A673 (cell line): ENCODE measurements around the gene GLDN. TPM values are rescaled to one million over a fixed set of nuclear protein-coding genes. Genes with fewer than 3 reads are reported as not detected.

Experiments
- BruUV-seq: library from RNA; stranded (reverse); fragments of 400-500 nt; replicated peaks from 2 replicates; lab custom pipeline; 2021; lab: Mats Ljungman, UMichigan
- CTCF ChIA-PET: fragments of 300-600 bp; sonication (Branson Sonifier 250); formaldehyde crosslinking; loops from one replicate; lab custom pipeline; 2022; ENCODE audit warnings: antibody characterized with exemption; lab: Charles Lee
- POLR2A ChIA-PET: fragments of 300-600 bp; sonication (Branson Sonifier 250); formaldehyde crosslinking; loops from one replicate; lab custom pipeline; 2022; ENCODE audit warnings: antibody characterized with exemption; ENCODE audit not compliant: low non-redundant PET; lab: Charles Lee
- DNase-seq: peaks from one replicate; pipeline ENCODE4 v3.0.0-alpha.2; 2015; ENCODE audit warnings: low spot score
- H3K27ac ChIP-seq: fragments of 200-600 bp; sonication (generic); 2 replicates; pipeline ENCODE4 v1.5.1; 2016; ENCODE audit warnings: mixed run types, low read depth, mild to moderate bottlenecking, mixed read lengths, antibody characterized with exemption, low read length; ENCODE audit not compliant: poor library complexity, severe bottlenecking
- H3K27me3 ChIP-seq: fragments of 200-600 bp; sonication (generic); replicated peaks from 2 replicates; pipeline ENCODE4 v1.6.1; 2017; ENCODE audit warnings: mixed run types, low read depth, mild to moderate bottlenecking, mixed read lengths, antibody characterized with exemption, low read length; ENCODE audit not compliant: insufficient read depth, poor library complexity
- H3K36me3 ChIP-seq: fragments of 200-600 bp; sonication (generic); 2 replicates; pipeline ENCODE4 v1.6.1; 2016; ENCODE audit warnings: mixed run types, mild to moderate bottlenecking, mixed read lengths, antibody characterized with exemption, low read length; ENCODE audit not compliant: insufficient read depth, poor library complexity, severe bottlenecking
- H3K4me1 ChIP-seq: fragments of 200-600 bp; sonication (generic); 2 replicates; pipeline ENCODE4 v1.6.1; 2017; ENCODE audit warnings: mixed run types, mild to moderate bottlenecking, mixed read lengths, antibody characterized with exemption, low read length; ENCODE audit not compliant: insufficient read depth, poor library complexity, severe bottlenecking
- H3K4me3 ChIP-seq: fragments of 200-600 bp; sonication (generic); 2 replicates; pipeline ENCODE4 v1.5.1; 2016; ENCODE audit warnings: low read depth, mixed run types, mild to moderate bottlenecking, mixed read lengths, low read length; ENCODE audit not compliant: poor library complexity, severe bottlenecking
- H3K9me3 ChIP-seq: fragments of 200-600 bp; sonication (generic); 2 replicates; pipeline ENCODE4 v1.6.1; 2016; ENCODE audit warnings: mixed run types, low read depth, mild to moderate bottlenecking, mixed read lengths, antibody characterized with exemption, low read length; ENCODE audit not compliant: poor library complexity, severe bottlenecking
- EZH2 ChIP-seq: fragments of 200-600 bp; sonication (generic); IDR thresholded peaks from 2 replicates; pipeline ENCODE4 v1.6.1; 2017; ENCODE audit warnings: borderline replicate concordance, low read depth, mild to moderate bottlenecking, mixed read lengths, antibody characterized with exemption, low read length; ENCODE audit not compliant: poor library complexity, severe bottlenecking
- intact Hi-C: fragments of 100-400 bp; cut with micrococcal nuclease; formaldehyde crosslinking; loops from one replicate; pipeline ENCODE4 v1.10.0; 2022; ENCODE audit not compliant: unreplicated experiment
- total RNA-seq: library from RNA; stranded (reverse); gene quantifications from 2 replicates; pipeline ENCODE4 v1.2.3, GENCODE V29; 2021
- TF ChIP-seq, protein P1 (sequence below): fragments of 300-800, 200-600 bp; sonication (generic); conservative IDR thresholded peaks from 2 replicates; pipeline ENCODE4 v1.5.1; 2017; ENCODE audit warnings: low read depth, mild to moderate bottlenecking, antibody characterized with exemption, low read length, moderate library complexity, mixed read lengths

The GLDN gene
- total RNA-seq, 1 experiment from 2014 or later, result not detected

DNA sequence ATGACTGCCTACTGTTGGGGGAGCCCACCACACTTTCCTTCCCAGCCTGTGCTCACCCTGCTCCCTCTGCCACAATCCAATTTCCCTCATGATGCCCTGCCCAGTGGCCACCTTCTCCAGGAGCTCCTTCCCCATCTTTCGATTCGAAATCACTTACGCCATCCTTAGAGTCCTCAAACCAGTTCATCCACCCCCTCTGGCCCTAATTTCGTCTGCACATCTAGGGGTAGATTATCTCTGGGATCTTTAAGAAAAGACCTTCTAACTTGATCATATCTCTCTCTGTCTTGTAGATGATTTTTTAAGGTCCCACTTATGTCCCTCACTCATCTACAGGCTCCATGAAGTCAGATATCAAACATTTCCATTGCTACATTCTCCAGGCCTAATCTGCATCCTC is 20.1 kb upstream of the GLDN start:
- H3K4me3 ChIP-seq, result no peak overlapping the region
- no TSS peak for BruUV-seq
- ChIA-PET CTCF (no interaction called here), POLR2A (no interaction called here)
- H3K36me3 ChIP-seq, result no peaks in the 10 kb centered on the region
- no peak for DNase-seq
- no peaks in the 10 kb centered on the region for H3K4me1 ChIP-seq
- H3K9me3 ChIP-seq, result no peaks in the 10 kb centered on the region
- intact Hi-C loops, result no loop called here
- no peak overlapping the region for H3K27ac ChIP-seq
- no peaks in the 10 kb centered on the region for H3K27me3 ChIP-seq
- no peak for TF ChIP-seq EZH2
- TF ChIP-seq, protein P1, sequence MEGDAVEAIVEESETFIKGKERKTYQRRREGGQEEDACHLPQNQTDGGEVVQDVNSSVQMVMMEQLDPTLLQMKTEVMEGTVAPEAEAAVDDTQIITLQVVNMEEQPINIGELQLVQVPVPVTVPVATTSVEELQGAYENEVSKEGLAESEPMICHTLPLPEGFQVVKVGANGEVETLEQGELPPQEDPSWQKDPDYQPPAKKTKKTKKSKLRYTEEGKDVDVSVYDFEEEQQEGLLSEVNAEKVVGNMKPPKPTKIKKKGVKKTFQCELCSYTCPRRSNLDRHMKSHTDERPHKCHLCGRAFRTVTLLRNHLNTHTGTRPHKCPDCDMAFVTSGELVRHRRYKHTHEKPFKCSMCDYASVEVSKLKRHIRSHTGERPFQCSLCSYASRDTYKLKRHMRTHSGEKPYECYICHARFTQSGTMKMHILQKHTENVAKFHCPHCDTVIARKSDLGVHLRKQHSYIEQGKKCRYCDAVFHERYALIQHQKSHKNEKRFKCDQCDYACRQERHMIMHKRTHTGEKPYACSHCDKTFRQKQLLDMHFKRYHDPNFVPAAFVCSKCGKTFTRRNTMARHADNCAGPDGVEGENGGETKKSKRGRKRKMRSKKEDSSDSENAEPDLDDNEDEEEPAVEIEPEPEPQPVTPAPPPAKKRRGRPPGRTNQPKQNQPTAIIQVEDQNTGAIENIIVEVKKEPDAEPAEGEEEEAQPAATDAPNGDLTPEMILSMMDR, result no peak

GRCh38 chr15:51322621-51323296 is 18.7 kb upstream of the GLDN start:
- no peak overlapping the region for H3K4me3 ChIP-seq
- BruUV-seq, result no TSS peak
- TF ChIP-seq EZH2, result no peak
- TF ChIP-seq, protein P1, result no peak
- POLR2A ChIA-PET, result no interaction called here
- intact Hi-C loops, result no loop called here
- no peaks in the 10 kb centered on the region for H3K4me1 ChIP-seq
- H3K27me3 ChIP-seq, result no peaks in the 10 kb centered on the region
- CTCF ChIA-PET, result interaction anchor here (0.6 kb wide), 1 partner anchor 160 kb away, joined by 3 read pairs; no protein-coding TSS in a partner anchor
- no peak for DNase-seq
- H3K27ac ChIP-seq, result no peak overlapping the region
- H3K36me3 ChIP-seq, result no peaks in the 10 kb centered on the region
- no peaks in the 10 kb centered on the region for H3K9me3 ChIP-seq

DNA sequence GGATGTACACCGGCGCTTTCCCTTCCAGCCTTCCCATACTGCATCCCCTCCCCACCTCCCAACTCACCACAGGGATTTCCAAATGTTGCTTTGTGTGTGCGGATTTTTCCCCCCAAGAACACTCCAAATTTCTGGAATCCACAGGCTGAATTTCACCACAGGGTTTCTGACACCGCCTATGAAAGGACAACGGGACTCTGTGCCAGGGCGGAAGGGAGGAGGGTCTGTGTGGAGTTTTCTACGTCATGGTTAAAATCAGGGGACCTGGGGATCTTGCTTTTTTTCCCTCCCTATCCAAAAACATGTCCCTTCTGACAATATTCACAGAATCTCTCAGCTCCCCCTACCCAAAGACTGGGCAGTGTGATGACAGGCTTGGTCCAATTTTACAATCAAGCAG is 17.7 kb upstream of the GLDN start:
- Histone ChIP-seq H3K9me3 (no peaks in the 10 kb centered on the region), H3K4me1 (no peaks in the 10 kb centered on the region), H3K27me3 (no peaks in the 10 kb centered on the region), H3K27ac (no peak overlapping the region), H3K4me3 (no peak overlapping the region), H3K36me3 (no peaks in the 10 kb centered on the region)
- ChIA-PET CTCF (no interaction called here), POLR2A (no interaction called here)
- no peak for TF ChIP-seq EZH2
- TF ChIP-seq, protein P1, result no peak
- intact Hi-C loops, result no loop called here
- no TSS peak for BruUV-seq
- no peak for DNase-seq
